ENCODE data around the gene HBQ1. TPM values are rescaled to one million over a fixed set of nuclear protein-coding genes. Genes with fewer than 3 reads are reported as not detected.
"Not testable (repeated sequence)": the region's sequence is repeated elsewhere in the genome, so short reads cannot be mapped to it uniquely, and the experiment has no call there.

Gene HBQ1
- total RNA-seq, 4 donors from 2014 or later: not detected

DNA sequence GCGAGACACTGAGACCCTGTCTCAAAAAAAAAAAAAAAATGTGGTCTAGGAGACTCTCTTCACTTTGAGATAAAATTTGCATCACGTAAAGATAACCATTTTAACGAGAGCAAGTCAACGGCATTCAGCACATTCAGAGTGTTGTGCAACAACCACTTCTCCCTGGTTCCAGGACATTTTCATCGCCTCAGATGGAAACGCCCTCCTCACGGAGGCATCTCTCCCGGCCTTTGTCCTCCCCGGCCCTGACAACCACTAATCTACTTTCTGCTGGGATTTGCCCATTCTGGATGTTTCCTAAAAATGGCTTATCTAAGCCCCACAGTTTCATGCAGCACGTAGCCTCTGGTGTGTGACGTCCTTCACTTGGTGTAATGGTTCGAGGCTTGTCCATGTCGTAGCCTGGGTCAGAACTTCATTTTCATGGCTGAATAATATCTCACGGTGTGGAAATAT lies 35.4 kb upstream of the HBQ1 start:
- no peak overlapping the region for H3K4me3 ChIP-seq (replicated peaks in 1 of 3)
- 88 to 90% methylated on average over 14 of the region's 14 CpGs for WGBS, 2 donors
- no peak for DNase-seq
- H3K27ac ChIP-seq: no peak overlapping the region
- no peaks in the 10 kb centered on the region for H3K27me3 ChIP-seq
- intact Hi-C loops (cut with DNase I): no loop called here
- no peaks in the 10 kb centered on the region for H3K36me3 ChIP-seq
- TF ChIP-seq, protein P1, sequence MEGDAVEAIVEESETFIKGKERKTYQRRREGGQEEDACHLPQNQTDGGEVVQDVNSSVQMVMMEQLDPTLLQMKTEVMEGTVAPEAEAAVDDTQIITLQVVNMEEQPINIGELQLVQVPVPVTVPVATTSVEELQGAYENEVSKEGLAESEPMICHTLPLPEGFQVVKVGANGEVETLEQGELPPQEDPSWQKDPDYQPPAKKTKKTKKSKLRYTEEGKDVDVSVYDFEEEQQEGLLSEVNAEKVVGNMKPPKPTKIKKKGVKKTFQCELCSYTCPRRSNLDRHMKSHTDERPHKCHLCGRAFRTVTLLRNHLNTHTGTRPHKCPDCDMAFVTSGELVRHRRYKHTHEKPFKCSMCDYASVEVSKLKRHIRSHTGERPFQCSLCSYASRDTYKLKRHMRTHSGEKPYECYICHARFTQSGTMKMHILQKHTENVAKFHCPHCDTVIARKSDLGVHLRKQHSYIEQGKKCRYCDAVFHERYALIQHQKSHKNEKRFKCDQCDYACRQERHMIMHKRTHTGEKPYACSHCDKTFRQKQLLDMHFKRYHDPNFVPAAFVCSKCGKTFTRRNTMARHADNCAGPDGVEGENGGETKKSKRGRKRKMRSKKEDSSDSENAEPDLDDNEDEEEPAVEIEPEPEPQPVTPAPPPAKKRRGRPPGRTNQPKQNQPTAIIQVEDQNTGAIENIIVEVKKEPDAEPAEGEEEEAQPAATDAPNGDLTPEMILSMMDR (IDR thresholded peaks at IDR 0.05): no peak
- TF ChIP-seq POLR2A (IDR thresholded peaks at IDR 0.05): no peak
- no peaks in the 10 kb centered on the region for H3K9me3 ChIP-seq
- H3K4me1 ChIP-seq: no peaks in the 10 kb centered on the region

DNA sequence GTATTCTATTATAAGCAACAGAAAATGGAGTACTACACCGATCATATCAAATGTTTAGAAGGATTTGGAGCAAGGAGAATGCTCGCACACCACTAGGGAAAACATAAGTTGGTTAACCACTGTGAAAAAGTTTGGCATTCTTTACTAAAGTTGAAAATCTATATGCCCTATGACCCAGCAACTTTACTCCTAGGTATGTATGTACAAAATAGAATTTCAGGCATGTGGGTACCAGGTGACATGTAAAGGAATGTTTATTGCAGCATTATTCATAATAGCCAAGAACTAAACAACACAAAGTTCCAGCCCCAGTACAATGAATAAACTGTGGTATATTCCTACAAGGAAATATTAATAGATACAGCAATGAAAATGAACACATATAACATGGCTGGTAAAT lies 33.6 kb upstream of the HBQ1 start:
- H3K27me3 ChIP-seq: no peaks in the 10 kb centered on the region
- H3K4me1 ChIP-seq: no peaks in the 10 kb centered on the region
- intact Hi-C loops (cut with DNase I): no loop called here

DNA sequence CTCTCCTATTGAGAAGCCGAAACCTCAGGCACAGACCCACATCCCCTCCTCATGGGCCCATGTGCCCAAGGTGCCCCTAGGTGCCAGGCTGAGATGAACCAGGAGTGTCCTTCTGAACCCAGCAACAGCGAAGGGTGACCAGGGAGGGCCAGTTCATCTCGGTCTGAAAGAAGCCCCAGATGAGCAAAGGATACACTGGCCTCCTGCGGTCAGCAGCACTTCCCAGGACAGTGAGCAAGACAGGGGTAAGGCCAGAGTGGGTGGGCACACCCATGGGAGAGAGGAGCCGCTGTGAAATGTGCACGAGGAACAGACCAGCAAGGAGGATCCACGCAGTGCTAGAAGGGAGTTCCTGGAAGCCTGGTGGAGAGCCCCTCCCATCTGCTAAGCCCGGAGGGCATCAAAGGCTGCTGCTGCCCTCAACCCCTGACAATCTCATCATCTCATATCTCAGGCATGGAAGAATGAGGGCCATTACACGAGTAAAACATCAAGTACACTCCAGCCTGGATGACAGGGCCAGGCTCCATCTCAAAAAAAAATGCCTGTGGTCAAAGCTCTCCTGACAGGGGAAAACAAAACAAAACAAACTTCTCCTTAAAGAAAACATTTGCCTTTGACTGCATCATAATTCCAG lies 31.1 kb upstream of the HBQ1 start:
- no peak for DNase-seq
- TF ChIP-seq, protein P1 (IDR thresholded peaks at IDR 0.05): no peak
- no peak for TF ChIP-seq POLR2A (IDR thresholded peaks at IDR 0.05)
- no peaks in the 10 kb centered on the region for H3K27me3 ChIP-seq
- intact Hi-C loops (cut with DNase I): no loop called here
- 35 to 44% methylated on average over 9 of the region's 9 CpGs for WGBS, 2 donors
- H3K27ac ChIP-seq: no peak overlapping the region
- H3K4me1 ChIP-seq: peaks cover 0 to under 1% of the 10 kb centered on the region in 2 donors
- no peaks in the 10 kb centered on the region for H3K36me3 ChIP-seq
- H3K9me3 ChIP-seq: no peaks in the 10 kb centered on the region
- no peak overlapping the region for H3K4me3 ChIP-seq (replicated peaks in 1 of 3)

More for the DNA sequence above, 33.6 kb upstream of the HBQ1 start:
- no peak for DNase-seq
- no peak overlapping the region for H3K27ac ChIP-seq
- WGBS, 2 donors: 93 to 94% methylated on average over 2 of the region's 2 CpGs
- H3K9me3 ChIP-seq: no peaks in the 10 kb centered on the region
- H3K36me3 ChIP-seq: no peaks in the 10 kb centered on the region
- no peak overlapping the region for H3K4me3 ChIP-seq (replicated peaks in 1 of 3)
- TF ChIP-seq, protein P1 (IDR thresholded peaks at IDR 0.05): no peak
- no peak for TF ChIP-seq POLR2A (IDR thresholded peaks at IDR 0.05)

DNA sequence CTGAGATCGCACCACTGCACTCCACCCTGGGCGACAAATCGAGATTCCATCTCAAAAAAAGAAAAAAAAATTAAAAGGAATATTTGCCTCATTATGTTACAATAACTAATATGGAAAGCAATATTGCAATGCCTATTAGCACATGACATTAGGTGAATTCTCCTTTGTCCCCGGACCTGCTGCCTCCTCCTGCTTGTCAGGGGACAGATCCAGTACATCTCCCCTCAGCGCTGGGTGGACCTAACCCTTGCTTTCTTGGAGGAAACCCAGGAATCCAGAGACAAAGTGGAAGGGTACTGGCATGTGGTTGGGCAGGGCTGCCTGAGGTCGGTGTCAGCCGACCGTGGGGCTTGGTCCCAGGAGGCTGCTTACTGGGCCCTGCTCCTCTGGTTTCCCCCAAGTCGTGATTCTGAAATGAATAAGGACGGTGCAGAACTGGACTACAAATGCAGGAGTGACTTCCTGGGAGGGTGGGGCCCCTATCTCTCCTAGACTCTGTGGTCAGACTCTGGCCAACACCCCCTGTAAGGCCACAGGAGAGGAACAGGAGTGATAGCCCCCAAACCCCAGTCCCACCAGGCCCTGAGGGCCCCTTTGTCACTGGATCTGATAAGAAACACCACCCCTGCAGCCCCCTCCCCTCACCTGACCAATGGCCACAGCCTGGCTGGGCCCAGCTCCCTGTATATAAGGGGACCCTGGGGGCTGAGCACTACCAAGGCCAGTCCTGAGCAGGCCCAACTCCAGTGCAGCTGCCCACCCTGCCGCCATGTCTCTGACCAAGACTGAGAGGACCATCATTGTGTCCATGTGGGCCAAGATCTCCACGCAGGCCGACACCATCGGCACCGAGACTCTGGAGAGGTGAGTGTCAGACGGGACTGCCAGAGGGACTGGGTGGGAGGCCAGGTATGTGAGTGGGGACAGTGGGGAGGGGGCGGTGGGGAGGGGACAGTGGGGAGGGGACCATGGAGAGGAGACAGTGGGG lies 27.8 kb upstream of the HBQ1 start, which contains the start of gene HBZ:
HBZ (plus strand) TSS at position 504 of the 988 bp plus-strand sequence; CDS start at position 770, 266 bp downstream.
- 70 to 78% methylated on average over 11 to 16 of the region's 17 CpGs for WGBS, 2 donors
- intact Hi-C loops (cut with DNase I): no loop called here

DNA sequence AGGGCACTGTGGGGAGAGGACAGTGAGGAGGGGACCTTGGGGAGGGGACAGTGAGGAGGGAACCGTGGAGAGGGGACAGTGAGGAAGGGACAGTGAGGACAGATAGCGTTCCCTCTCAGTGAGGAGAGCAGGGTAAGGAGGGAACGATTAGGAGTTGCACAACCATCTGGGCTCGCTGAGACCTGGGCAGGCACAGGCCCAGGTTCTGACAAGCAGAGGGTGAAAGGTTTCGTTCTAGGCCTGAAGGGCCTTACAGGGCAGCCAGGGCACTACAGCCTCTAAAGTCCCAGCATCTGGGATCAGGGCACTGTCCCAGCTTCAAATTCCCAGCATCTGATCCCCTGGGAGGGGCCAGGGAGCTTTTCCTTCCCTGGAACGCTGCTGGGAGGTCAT lies 27.1 kb upstream of the HBQ1 start:
- DNase-seq; H3K36me3 ChIP-seq; intact Hi-C loops (cut with DNase I); H3K27me3 ChIP-seq; H3K9me3 ChIP-seq; H3K4me1 ChIP-seq; H3K4me3 ChIP-seq (replicated peaks in 1 of 3); H3K27ac ChIP-seq: not testable (repeated sequence)
- 53 to 83% methylated on average over 4 to 5 of the region's 6 CpGs for WGBS, 2 donors

More for the DNA sequence above, 27.8 kb upstream of the HBQ1 start, which contains the start of gene HBZ:
- H3K4me3 ChIP-seq (replicated peaks in 1 of 3): no peak within 1 kb of the TSS
- H3K27me3 ChIP-seq: peaks cover 8% of the 10 kb centered on the region
- no peak for DNase-seq
- H3K9me3 ChIP-seq: no peaks in the 10 kb centered on the region
- TF ChIP-seq POLR2A (IDR thresholded peaks at IDR 0.05): no peak
- TF ChIP-seq, protein P1 (IDR thresholded peaks at IDR 0.05): no peak
- no peak within 1 kb of the TSS for H3K27ac ChIP-seq
- no peaks in the 10 kb centered on the region for H3K36me3 ChIP-seq
- H3K4me1 ChIP-seq: peaks cover 5 to 9% of the 10 kb centered on the region in 2 donors

DNA sequence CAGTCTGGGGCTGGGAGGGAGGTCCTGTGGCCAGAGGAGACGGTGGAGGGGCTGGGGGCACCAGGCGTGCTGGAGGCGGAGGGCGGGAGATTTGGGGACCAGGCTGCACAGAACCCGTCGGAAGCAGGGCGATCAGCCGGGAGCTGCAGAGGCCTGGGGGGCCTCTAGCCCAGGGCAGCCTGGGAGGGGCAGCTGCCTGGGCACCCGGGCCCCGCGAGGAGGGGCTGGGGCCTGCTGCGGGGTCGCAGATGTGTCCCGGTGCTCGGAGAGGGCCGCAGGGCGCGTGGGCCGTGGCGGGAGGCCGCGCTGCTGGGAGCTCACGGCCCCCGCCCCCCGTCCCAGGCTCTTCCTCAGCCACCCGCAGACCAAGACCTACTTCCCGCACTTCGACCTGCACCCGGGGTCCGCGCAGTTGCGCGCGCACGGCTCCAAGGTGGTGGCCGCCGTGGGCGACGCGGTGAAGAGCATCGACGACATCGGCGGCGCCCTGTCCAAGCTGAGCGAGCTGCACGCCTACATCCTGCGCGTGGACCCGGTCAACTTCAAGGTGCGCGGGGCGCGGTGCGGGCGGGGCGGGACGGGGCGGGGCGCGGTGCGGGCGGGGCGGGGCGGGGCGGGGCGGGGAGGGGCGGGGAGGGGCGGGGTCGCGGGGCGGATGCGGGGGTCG lies 26.6 kb upstream of the HBQ1 start:
- no CpG with 5 or more reads among the region's 74 CpGs for WGBS, 2 donors
- H3K4me3 ChIP-seq (replicated peaks in 1 of 3); intact Hi-C loops (cut with DNase I): not testable (repeated sequence)

More for the DNA sequence above, 26.6 kb upstream of the HBQ1 start:
- not testable (repeated sequence) for DNase-seq, H3K4me1 ChIP-seq, H3K36me3 ChIP-seq, H3K27ac ChIP-seq, H3K9me3 ChIP-seq, H3K27me3 ChIP-seq

Measured in thyroid gland (tissue), 4 donors.